Measurements from ENCODE around the gene CAD.

The CAD gene

GRCh38 chr2:27284996-27285395 is 67.8 kb downstream of the CAD start:
- no peak for DNase-seq

GRCh38 chr2:27285481-27285880 is 68.3 kb downstream of the CAD start:
- no peak for DNase-seq

GRCh38 chr2:27288610-27289009 is 71.4 kb downstream of the CAD start:
- DNase-seq: no peak

GRCh38 chr2:27290549-27290948 is 73.4 kb downstream of the CAD start:
- DNase-seq: no peak

- DNase-seq: no peak
These were observed 74.7 kb downstream of the CAD start for GRCh38 chr2:27291865-27292264.

All from DMS 273 treated with DMSO at 0.1 percent for 48 hours (cell line).